ENCODE results near the gene GPR4.
"Not testable (repeated sequence)": the region's sequence is repeated elsewhere in the genome, so short reads cannot be mapped to it uniquely, and the experiment has no call there.

GPR4 gene

DNA sequence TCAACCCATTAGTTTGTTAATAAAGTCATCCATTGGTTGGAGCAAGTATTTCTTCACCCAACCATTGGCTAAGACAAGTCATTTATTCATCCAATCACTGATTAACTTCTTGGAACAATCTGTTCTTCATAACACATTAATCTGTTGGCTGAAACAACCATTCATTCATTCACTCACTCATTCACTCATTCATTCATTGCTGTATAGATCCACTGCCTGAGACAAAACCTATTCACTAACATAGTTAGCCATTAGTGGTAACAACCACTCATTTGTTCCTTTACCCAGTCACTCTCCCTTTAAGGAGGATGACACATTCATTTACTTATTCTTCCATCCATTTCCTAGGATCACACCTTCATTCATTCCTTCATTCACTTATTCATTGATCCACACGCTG lies 22.0 kb upstream of the GPR4 start:
- DNase-seq (ENCODE audit: low read depth in 2 of 2), result no peak

DNA sequence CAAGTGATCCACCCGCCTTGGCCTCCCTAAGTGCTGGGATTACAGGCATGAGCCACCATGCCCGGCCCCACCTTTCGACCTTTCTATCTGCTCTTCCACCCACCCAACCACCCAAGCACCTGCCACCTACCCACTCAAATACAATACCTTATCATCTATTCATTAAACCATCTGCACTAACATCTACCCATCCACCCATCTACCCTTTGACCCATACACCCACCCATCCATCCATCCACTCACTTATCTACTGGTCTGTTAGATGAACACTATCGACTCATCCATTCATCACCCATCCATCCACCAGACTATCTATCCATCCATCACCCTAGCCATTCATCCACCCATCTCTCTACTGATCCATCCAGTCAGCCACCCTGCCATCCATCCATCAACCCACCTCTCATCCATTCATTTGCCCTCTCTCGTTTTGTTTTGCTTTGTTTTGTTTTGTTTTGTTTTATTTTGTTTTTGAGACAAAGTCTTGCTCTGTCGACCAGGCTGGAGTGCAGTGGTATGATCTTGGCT lies 20.0 kb upstream of the GPR4 start:
- no peak for DNase-seq (ENCODE audit: low read depth in 2 of 2)

DNA sequence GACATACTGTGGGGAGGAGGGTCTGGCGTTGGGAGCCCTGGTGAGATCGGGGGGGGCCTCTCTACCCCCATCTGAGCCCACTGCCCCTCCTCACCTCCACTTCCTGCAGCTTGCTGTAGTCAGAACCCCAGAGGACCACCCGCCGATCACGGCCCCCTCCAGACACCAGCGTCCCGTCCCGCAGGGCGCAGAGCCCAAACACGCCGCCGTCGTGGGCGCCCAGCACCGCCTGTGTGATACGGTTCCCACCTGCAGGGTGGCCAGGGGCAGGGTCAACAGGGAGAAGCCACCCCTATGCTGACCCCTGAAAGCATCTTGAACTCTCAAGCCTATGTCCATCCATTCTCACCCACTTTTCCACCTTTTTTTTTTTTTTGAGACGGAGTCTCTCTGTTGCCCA lies 19.4 kb upstream of the GPR4 start:
- no peak for DNase-seq (ENCODE audit: low read depth in 2 of 2)

DNA sequence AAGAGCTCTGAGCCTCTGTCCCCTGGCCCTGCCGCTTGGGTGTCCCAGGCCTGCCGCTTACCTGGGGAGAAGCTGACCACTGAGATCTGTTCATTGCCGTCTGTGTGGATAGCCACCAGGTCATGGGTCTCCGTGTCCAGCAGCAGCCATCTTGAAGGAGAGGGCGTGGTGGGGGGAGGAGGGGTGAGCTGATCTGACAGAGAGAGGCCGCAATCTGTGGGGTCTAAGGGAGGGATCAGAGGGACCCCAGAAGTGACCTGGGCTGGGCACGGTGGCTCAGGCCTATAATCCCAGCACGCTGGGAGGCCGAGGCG lies 14.6 kb upstream of the GPR4 start:
- DNase-seq (ENCODE audit: low read depth in 2 of 2), result no peak

DNA sequence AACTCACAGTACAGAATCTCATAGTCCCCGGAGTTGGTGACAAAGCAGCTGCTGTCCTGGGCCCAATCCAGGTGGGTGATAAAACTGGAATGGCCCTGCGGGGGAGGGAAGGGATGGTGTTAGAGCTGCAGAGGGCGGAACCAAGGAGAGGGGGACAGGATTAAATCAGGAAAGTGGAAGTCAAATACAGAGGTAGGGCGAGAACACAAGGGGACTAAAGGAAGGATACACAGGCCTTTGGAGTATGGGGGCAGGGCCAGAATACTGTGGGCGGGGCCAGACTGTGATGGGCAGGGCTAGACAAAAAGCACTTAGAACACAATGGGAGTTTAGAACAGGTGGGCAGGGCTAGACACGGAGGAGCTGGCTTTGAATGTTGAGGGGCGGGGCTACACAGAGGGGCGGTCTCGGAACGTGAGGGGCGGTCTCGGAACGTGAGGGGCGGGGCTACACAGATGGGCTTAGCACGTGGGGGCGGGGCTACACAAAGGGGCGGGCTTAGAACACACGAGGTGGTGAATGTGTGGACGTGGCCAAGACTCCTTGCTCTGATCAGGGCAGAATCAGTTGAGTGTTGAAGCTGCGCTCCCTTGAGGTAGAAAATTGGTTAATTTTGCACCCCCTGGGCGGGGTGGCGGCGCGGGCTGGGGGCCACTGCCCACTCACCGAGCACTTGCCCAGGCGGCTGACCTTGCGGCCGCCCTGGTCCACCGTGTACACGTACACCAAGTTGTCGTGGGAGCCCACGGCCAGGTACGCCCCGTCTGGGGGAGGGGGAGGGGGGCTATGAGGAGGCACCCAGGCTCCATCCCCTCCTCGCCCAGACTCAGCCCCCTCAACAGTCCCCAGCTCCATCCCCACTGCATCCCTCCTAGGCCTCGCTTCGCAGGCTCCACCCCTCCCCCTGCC lies 14.0 kb upstream of the GPR4 start:
- DNase-seq (ENCODE audit: low read depth in 2 of 2), result peak; percentile 65 to 83

DNA sequence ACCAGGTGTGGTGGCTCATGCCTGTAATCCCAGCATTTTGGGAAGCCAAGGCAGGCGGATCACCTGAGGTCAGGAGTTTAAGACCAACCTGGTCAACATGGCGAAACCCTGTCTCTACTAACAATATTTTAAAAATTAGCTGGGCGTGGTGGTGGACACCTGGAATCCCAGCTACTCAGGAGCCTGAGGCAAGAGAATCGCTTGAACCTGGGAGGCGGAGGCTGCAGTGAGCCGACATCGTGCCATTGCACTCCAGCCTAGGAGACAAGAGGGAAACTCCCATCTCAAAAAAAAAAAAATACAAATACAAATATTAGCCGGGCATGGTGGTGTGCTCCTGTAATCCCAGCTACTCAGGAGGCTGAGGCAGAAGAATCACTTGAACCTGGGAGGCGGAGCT lies 13.0 kb upstream of the GPR4 start:
- DNase-seq (ENCODE audit: low read depth in 2 of 2), result not testable (repeated sequence)

DNA sequence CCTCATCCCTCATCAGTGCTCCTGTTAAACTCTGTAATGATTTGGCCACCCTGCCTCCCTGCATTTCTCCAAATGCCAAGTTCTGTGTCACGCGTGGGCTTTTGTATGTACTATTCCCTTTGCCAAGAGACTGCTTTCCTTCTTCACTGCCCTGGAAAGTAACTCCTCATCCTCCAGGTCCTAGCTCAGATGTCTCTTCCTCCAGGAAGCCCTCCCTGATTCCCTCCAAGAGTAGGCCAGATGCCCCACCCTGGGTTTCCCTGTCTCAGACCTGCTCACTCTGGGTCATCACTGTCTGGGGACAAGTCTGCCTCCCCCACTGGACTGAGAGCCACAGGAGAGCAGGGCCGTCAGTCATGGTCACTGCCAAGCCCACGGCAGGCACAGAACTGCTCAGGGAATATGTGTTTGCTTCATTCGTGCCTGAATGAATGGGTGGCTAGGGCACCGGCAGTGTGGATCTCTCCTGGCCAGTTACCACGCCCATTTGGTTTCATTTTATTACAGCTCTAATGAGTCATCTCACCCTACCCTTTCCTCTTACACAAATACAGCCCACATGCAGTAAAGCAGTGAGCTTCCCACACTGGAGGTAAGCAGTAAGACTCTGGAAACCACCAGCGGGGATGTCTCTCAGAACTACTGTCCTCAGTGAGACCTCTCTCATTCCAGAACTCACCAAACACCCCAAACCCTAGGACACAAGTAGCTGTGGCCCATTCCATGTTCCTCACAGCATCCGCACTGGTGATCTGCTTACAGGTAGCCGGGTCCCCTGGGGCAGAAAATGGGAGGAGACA lies 12.1 kb upstream of the GPR4 start:
- DNase-seq (ENCODE audit: low read depth in 2 of 2), result peak in 1 of 2 experiments; percentile 43

DNA sequence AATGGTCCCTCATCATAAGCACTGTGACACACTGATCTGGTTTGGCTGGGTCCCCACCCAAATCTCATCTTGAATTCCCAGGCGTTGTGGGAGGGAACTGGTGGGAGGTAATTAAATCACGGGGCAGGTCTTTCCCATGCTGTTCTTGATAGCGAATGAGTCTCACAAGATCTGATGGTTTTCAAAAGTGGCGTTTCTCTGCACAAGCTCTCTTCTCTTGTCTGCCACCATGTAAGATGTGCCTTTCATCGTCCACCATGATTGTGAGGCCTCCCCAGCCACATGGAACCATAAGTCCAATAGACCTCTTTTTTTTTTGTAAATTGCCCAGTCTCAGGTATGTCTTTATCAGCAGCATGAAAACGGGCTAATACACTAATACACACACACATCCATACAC lies 6.9 kb upstream of the GPR4 start:
- no peak for DNase-seq (ENCODE audit: low read depth in 2 of 2)

DNA sequence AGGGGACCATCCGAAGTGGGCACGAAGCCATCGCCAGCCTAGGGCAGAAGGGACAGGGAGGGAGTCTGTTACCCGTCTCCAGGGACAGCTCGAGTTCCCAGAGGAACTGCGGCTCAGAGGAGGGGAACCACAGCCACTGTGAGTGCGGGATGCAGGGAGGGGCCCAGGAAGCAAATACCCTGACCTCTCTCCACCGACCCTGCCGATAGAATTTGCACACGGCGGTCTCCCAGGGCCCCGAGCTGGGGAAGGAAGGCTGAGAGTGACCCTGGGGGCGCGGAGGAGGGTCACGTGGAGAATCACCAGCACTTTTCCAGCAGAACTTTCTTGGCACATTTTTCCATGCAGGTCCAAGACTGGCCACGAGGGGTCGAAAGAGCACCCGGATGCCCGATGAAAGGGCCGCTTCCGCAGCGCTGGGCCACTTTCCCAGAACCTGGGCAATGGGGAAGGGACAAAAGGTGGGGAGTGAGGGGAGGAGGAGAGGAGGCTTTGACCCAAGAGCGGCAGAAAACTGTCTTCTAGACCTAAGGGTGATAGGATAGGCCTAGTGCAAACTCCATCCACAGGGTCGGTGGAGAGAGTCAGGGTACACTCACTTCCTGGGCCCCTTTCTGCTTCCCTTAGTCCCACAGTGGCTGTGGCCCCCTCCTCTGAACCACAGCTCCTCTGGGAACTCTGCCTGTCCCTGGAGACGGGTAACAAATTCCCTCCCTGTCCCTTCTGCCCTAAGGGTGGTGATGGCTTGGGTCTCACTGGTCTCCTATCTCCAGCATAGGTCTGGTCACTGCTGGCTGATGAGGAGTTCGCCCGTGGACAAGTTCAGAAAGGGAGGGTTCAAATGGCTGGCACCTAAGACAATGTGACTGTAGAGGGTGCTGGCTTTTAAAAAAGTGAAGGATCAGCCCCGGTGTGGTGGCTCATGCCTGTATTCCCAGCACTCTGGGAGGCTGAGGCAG lies 5.3 kb upstream of the GPR4 start:
- peak in 1 of 2 experiments; percentile 50 for DNase-seq (ENCODE audit: low read depth in 2 of 2)

DNA sequence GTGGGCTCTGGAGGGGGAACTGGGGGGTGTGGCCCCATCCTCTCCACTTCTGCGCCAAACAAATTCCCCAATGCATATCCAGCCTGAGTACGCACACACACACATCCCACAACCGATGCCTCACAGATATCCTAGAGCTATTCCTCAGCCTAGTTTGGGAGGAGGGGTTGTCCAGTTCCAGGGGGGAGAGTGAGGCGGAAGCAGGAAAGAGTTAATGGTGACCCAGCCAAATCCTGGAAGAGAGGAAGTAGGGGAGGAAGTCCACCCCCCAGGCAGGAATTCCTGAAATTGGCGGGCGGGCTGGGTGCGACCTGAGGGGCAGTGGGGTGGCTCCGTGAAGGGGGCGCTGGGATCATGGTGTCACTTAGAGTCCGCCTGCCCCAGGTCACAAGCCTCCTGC lies 897 bp downstream of the GPR4 start:
- DNase-seq (ENCODE audit: low read depth in 2 of 2), result no peak

DNA sequence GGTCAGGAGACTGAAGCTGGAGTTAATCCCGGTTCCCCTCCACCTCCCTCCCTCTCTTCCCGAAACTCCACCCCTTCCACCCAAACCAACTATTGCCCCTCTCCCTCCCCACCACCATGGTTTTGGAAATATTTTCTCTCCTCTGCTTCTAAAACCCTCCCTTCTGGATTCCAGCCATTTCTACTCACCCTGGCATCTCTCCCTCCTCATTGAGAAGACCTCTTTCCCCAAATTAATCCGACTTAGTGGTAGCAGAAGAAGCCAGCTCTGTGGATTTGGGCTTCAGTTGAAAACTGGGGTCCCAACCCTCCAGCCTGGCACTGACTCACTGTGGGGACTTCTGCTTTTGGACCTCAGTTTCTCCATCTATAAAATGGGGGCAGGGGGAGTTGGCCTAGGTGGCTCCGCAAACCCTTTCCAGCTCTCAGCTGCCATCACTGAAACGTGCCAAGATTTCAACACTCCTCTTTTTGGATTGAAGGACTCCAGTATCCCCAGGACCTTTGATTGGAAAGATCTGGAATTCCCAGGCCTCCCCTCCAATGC lies 1.6 kb downstream of the GPR4 start:
- no peak for DNase-seq (ENCODE audit: low read depth in 2 of 2)

DNA sequence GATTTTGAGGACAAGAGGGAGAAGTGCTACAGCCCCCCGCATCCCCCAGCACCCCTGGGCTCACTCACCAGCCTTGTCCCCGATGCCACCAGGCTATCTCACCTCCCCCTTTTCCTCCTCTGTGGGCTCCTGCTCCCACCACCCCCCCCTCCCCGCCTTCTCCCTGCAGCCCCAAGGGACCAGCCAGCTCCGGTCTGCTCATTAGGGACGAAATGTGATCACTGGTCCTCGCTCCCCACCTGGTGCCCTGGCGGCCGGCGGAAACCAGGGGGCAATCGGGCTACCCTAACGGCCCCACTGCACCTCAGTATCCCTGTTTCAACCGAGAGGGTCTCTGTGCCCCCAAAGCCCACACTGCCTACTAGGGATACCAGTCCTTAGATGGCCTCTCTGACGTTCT lies 2.7 kb downstream of the GPR4 start:
- DNase-seq (ENCODE audit: low read depth in 2 of 2), result no peak

DNA sequence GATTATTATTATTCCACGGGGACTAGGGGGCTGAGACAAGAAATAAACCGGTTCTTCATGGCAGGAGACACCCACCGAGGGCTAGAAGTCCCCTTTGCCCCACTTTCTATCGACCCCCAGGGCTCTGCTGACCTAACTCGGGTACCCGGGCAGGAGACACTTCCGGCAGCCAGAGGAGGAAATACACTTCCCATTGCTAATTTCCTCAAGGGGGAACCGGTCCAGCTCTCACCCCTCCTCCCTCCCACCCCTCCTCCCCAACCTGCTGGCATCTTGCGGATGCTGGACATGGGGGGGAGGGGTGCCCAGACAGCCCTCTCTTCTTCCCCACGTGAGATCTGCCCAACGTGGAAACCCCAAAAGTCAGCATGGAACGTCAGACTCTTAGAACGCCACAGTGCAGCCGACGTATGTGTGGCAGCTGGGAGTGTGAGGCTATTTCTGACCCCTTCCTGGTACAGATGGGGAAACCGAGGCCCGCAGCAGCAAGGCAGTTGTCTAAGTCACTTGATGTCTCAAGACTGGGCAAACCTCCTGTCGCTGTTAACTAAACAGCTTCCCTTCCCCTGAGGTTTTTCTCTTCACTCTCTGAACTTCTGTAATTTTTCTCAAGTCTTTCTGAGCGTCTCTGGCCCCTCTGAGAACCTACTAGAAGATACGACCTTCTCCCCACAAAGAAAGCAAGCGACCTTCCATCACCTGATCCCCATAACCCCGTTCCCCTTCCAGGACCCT lies 3.6 kb downstream of the GPR4 start:
- no peak for DNase-seq (ENCODE audit: low read depth in 2 of 2)

DNA sequence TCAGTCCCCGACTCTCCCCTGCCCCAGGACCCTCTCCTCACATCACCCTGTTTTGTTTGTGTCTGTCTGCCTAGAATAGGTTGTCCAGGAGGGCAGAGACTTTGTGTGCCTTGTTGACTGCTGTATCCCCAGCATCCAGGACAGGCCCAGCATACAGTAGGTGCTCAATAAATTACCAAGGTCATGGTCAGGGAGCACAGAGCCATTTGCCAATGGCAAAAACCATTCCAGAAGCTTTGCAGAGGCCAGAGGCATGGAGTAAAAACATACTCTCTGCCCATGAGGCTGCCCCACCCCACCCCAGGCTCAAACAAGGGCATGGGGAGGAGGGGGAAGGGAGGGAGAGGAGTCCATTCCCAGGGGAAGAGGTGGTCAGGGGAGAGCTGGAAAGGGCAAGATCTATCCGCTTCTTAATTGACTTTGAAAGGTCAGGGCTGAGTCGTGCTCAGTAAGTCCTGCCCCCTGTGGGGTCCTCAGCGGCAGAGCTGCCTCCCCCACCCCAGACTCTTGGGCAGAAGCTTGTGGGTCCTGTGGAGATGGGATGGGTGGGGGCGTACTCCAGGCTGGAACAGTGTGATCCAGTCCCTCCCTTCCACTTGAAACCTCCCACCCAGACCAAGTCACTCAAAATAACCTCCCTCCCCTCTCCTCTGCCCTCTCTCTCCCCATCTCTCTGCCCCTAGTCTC lies 4.4 kb downstream of the GPR4 start:
- DNase-seq (ENCODE audit: low read depth in 2 of 2), result no peak

DNA sequence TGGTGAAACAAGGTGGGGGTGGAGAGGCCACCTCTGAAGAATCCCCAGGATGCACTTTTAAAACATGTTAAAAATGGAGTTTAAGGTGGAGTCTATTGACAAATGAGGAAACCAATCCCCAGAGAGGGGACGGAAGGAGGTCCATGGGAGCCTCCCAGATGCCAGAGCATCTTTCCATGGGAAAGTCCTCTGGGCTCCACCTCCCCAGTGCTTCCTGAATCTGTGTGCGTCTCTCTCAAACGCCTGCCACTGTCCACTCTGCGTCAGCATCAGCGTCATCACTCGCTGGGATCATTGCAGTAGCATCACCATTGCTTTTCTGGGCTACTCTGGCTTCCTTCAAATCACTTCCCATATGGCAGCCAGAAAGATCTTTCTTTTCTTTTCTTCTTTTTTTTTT lies 6.2 kb downstream of the GPR4 start:
- no peak for DNase-seq (ENCODE audit: low read depth in 2 of 2)

DNA sequence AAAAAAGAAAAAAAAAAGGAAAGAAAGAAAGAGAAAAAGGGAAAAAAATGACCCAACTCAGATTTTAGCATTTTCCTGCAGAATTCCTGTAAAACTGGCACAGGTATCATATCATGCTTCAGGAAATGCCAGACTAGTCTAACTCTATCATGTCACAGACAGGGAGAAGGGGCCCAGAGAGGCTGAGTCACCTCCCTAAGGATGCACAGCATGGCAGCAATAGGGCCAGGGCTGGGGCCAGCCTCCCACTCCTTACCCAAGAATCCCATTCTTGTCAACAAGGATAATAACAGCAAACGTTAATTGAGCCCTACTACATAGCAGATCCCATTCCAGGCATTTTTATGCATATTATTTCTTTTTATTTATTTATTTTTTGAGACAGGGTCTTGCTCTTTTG lies 8.5 kb downstream of the GPR4 start:
- no peak for DNase-seq (ENCODE audit: low read depth in 2 of 2)

DNA sequence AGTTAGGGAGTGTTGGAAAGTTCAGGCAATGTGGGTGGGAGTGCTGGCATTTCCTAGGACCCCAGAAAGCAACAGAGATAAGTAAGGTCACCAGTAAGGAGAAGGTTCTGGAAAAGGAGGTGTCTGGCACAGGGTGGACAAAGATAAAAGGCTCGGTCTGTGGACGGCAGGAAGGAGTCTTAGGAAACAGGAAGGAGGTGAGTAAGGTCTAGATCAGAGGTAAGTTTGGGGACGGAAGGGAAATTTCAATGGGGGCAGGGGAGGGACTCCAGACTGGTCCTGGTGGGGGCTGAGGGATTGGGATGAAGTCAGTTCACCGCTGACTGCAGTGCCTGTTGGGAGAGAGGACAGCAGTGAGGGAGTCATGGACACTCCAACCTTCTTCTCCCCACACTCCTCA lies 9.6 kb downstream of the GPR4 start:
- DNase-seq (ENCODE audit: low read depth in 2 of 2), result no peak

DNA sequence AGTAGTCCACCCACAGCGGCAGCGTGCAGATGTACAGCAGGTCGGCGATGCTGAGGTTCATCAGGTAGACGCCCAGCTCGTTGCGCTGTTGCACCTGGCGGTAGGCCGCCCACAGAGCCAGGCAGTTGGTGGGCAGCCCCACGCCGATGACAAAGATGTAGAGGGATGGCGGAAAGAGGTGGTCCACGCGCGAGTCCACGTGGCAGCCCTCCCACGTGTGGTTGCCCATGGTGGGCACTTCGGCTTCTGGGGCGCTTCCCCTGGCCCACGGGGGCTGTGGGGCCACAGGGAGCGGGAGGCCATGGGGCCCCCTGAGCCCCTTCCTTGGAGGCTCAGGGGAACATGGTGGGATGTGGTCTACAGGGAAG lies 10.4 kb downstream of the GPR4 start:
- DNase-seq (ENCODE audit: low read depth in 2 of 2), result no peak

DNA sequence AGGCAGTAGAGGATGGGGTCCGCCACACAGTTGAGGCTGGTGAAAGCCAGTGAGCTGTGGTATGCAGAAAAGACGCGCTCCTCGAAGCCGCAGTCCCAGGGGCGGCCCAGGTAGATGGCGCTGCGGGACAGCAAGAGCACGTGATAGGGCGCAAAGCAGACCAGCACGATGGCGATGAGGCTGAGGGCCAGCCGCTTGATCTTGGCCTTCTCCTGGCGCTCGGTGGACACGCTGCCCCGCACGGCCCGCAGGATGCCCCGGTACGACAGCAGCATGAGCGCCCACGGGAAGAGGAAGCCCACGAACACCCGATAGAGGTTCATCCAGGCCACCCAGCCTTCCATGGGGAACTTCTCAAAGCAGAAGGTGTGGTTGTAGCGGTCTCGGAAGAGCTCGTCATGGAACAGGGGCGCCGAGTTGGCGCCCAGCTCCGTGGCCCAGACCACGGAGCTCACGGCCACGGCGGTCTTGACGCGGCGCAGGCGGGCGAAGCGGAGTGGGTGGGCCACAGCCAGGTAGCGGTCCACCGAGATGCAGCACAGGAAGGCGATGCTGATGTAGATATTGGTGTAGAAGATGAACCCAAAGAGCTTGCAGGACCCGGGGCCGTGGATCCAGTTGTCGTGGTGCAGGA lies 10.9 kb downstream of the GPR4 start:
- DNase-seq (ENCODE audit: low read depth in 2 of 2), result peak in 1 of 2 experiments; percentile 38

Data from stimulated activated CD4-positive, alpha-beta T cell treated with anti-CD3 and anti-CD28 coated beads, Interleukin-12 subunit alpha, Interleukin-12 subunit beta, amount 100 ng/mL, for 24 hours (primary cell).